NCI-H1694 (cell line): ENCODE results near the gene SMIM14.
"Not testable (repeated sequence)": the region's sequence is repeated elsewhere in the genome, so short reads cannot be mapped to it uniquely, and the experiment has no call there.

Experiments
- DNase-seq: peaks from one replicate; lab custom pipeline; 2025; lab: John Stamatoyannopoulos, UW

The SMIM14 gene

GRCh38 chr4:39530682-39531081 lies 108.0 kb downstream of the SMIM14 start:
- no peak for DNase-seq

GRCh38 chr4:39529534-39529933 lies 109.1 kb downstream of the SMIM14 start:
- DNase-seq, result no peak

DNA sequence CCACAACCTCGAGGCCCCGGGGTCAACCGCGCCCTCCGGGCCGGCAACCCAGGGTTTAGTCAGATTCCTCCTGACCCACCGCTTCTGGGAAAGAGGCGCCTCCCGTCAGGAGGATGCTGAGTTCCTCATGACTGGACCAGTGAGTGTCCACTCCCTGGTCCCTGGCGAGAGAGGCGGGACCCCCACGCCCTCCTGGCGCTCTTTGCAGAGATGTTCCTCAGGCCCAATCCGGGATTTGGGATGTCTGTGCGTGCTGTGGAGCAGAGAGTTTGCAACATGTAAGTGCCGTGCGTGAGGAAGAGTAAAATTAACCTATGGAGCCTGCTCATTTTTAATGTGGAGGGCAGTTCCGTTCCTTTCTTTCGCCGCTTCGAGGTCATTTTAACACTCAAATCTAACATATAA lies 110.6 kb downstream of the SMIM14 start:
- no peak for DNase-seq

- DNase-seq, result peak; percentile 83
Measured at GRCh38 chr4:39527296-39528060, 111.2 kb downstream of the SMIM14 start, which contains the start of gene UGDH. TSS of gene UGDH (minus strand) at chr4:39527439. CDS start at chr4:39521512, 5,927 bp downstream.

- no peak for DNase-seq
Measured at GRCh38 chr4:39526765-39527295, 111.8 kb downstream of the SMIM14 start.

DNA sequence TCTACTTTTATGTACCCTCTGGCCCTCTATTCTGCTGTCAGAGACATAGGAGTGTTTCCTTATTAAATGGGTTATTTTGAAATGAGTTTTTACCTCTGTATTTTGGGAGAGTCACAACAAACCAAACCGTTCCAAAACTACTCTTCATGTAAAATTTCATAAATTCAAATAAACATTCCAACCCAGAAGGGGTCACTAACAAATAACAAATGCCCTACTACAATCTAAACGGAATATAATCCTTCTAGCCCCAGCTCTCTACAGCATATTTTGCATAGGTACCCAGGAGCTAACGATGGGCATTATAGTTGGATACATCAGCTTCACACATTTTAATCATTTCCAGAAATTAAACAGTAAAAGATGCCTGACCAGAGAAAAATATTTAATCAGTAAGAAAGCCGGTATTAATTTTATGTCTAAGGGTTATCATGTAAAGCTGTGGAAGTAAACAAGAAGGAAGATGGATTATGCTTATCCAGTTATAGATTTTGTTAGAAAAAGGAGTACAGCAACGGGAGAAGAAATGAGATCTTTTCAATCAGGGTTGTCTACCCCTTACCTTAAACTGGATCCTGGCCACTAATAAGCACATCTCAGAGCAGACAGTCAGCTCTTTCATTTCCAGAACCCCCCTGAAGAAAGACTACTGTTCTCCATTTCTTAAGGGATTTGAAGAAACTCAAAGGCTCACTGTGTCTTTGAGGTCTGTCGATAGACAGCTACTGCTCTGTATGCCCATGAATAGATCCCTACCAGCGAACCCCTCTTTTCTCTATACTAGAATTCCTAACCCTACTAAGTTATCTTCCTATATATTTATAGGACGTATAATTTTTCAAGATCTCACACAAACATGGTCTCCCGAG lies 112.6 kb downstream of the SMIM14 start:
- DNase-seq, result no peak

GRCh38 chr4:39524161-39524957 lies 114.3 kb downstream of the SMIM14 start:
- DNase-seq, result no peak

DNA sequence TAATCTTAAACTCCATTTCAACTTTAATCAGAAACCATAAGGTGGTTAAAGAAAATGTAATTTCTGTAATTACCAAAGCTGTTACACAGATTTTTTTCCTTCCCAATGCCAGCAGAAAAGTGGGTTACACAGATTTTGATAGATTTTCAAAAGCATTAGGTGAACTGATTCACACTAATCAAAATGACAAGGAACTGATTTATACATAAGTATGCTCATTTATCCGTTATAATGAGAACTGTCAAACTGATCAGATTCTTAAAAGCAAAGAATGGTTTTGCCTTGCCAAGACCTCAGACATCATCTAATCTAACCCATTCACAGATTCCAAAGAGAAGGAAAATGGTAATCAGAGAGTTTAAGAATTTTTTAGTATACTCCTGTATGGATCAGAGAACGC lies 116.6 kb downstream of the SMIM14 start:
- no peak for DNase-seq

- no peak for DNase-seq
Measured at GRCh38 chr4:39521253-39521919, 117.3 kb downstream of the SMIM14 start.

- DNase-seq, result no peak
Measured at GRCh38 chr4:39518484-39518883, 120.2 kb downstream of the SMIM14 start.

DNA sequence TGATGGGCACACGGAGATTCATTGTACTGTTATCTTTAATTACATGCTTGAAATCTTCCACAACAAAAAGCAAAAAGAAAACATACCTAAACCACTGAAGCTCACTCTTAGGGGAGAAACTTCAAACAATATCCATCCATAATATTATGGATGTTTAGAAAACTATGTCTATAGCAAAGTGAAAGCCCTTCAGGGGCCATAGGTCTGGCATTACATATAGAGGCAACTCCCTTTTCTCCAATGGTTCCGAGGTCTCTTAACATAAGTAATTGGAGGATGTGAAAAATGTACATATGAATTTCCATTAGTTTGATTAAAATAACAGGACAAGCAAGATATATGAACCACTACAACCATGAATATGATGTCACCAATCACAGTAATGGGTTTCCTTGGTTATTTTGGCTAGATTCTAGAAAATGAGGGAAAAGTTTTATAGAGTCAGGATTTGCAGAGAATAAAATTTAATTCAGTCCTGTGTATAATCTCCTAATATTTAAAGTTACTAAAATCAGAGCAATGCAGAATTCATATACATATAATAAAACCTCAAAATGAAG lies 122.2 kb downstream of the SMIM14 start:
- DNase-seq, result no peak

- DNase-seq, result not testable (repeated sequence)
Measured at GRCh38 chr4:39515669-39516401, 122.8 kb downstream of the SMIM14 start.

GRCh38 chr4:39514888-39515401 lies 123.7 kb downstream of the SMIM14 start:
- no peak for DNase-seq

GRCh38 chr4:39514266-39514665 lies 124.4 kb downstream of the SMIM14 start:
- not testable (repeated sequence) for DNase-seq

DNA sequence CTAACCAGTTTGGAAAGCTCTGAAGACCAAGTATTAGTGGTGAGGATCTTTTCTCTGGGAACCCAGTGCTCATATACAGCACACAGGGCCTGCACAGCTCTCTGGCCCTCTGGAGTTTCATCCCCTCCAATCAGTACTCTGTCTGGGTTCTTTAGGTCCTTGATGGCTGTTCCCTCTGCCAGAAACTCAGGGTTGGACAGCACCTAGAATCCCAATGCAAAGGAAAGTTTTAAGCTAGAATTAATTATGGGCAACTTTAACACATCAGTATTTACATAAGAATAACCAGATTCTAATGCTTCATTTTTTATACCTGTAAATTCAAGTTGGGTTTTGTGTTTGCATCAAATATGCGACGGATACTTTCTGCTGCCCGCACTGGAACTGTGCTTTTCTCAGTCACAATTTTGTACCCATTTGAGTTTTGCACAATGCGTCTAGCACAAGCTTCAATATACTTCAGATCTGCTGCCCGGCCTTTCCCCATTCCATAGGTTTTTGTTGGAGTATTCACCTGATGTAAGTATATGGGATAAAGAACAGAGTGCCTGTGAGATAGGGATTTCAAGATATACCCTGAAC lies 128.2 kb downstream of the SMIM14 start:
- no peak for DNase-seq

- DNase-seq, result no peak
Measured at GRCh38 chr4:39505581-39505980, 133.1 kb downstream of the SMIM14 start.

- DNase-seq, result no peak
Measured at GRCh38 chr4:39504538-39504937, 134.1 kb downstream of the SMIM14 start.

GRCh38 chr4:39502664-39503035 lies 136.0 kb downstream of the SMIM14 start:
- not testable (repeated sequence) for DNase-seq

GRCh38 chr4:39502019-39502663 lies 136.5 kb downstream of the SMIM14 start:
- DNase-seq, result no peak
